GM19452 (cell line): ENCODE results near the gene NARF.

Experiments
- ATAC-seq: cut with Tn5 transposase; IDR thresholded peaks from one replicate; pipeline ENCODE4 v1.9.1; 2021; ENCODE audit not compliant: unreplicated experiment

The NARF gene

GRCh38 chr17:82470065-82470464 lies 11.5 kb downstream of the NARF start:
- ATAC-seq: no peak

- no peak for ATAC-seq
These were observed 15.9 kb downstream of the NARF start for GRCh38 chr17:82474223-82475010.

GRCh38 chr17:82475458-82475857 lies 16.9 kb downstream of the NARF start:
- no peak for ATAC-seq

GRCh38 chr17:82477934-82478333 lies 19.4 kb downstream of the NARF start:
- ATAC-seq: no peak

GRCh38 chr17:82479602-82480001 lies 21.1 kb downstream of the NARF start:
- no peak for ATAC-seq

GRCh38 chr17:82480318-82480717 lies 21.8 kb downstream of the NARF start:
- ATAC-seq: no peak

GRCh38 chr17:82483204-82483660 lies 24.7 kb downstream of the NARF start:
- no peak for ATAC-seq

GRCh38 chr17:82483836-82484235 lies 25.3 kb downstream of the NARF start:
- no peak for ATAC-seq

- no peak for ATAC-seq
These were observed 27.9 kb downstream of the NARF start for GRCh38 chr17:82486231-82487094.

GRCh38 chr17:82487910-82488309 lies 29.4 kb downstream of the NARF start:
- ATAC-seq: no peak

GRCh38 chr17:82489117-82489516 lies 30.6 kb downstream of the NARF start:
- no peak for ATAC-seq

GRCh38 chr17:82489851-82490511 lies 31.4 kb downstream of the NARF start:
- no peak for ATAC-seq

- ATAC-seq: no peak
These were observed 32.1 kb downstream of the NARF start for GRCh38 chr17:82490512-82491195.

- no peak for ATAC-seq
These were observed 32.6 kb downstream of the NARF start for GRCh38 chr17:82491196-82491530.

GRCh38 chr17:82491533-82491932 lies 33.0 kb downstream of the NARF start:
- no peak for ATAC-seq

GRCh38 chr17:82492643-82493225 lies 34.2 kb downstream of the NARF start:
- ATAC-seq: no peak

- no peak for ATAC-seq
These were observed 34.8 kb downstream of the NARF start for GRCh38 chr17:82493226-82493781.

GRCh38 chr17:82494236-82495055 lies 35.9 kb downstream of the NARF start:
- peak; percentile 47 for ATAC-seq

- no peak for ATAC-seq
These were observed 37.4 kb downstream of the NARF start for GRCh38 chr17:82495844-82496528.
